H1 (cell line): ENCODE results near the gene NEDD4. TPM values are rescaled to one million over a fixed set of nuclear protein-coding genes. Genes with fewer than 3 reads are reported as not detected.

Experiments used
- EGR1 ChIP-seq: IDR thresholded peaks from 2 replicates; pipeline ENCODE4 v1.6.1; 2011; ENCODE audit warnings: low read depth, low read length, borderline replicate concordance
- GABPA ChIP-seq: IDR thresholded peaks from 2 replicates; pipeline ENCODE4 v1.6.1; 2011; ENCODE audit warnings: mild to moderate bottlenecking, low read length, moderate library complexity, borderline replicate concordance; ENCODE audit not compliant: insufficient read depth
- GTF2F1 ChIP-seq: IDR thresholded peaks from 2 replicates; pipeline ENCODE4 v1.6.1; 2012; ENCODE audit warnings: low read depth, low read length, improper control_type of control experiment, borderline replicate concordance
- HDAC2 ChIP-seq, 2 experiments: fragments of 300-600 bp in 1 of 2; sonication (generic) in 1 of 2; IDR thresholded peaks; 2 replicates each; pipeline ENCODE4 v1.6.1; 2011 to 2012; ENCODE audit warnings: low read depth in 2 of 2, low read length in 2 of 2, mild to moderate bottlenecking in 2 of 2, moderate library complexity in 2 of 2, borderline replicate concordance in 1 of 2, inconsistent platforms in 1 of 2
- KDM4A ChIP-seq: IDR thresholded peaks from one replicate; pipeline ENCODE4 v1.7.1; 2012; ENCODE audit warnings: low read depth, mild to moderate bottlenecking, moderate library complexity, low read length, inconsistent platforms; ENCODE audit not compliant: severe bottlenecking
- KDM5A ChIP-seq: fragments of 200-600 bp; IDR thresholded peaks from 2 replicates; pipeline ENCODE4 v1.7.1; 2012; ENCODE audit warnings: mild to moderate bottlenecking, low read length, inconsistent platforms, mixed read lengths
- RBBP5 ChIP-seq: IDR thresholded peaks from 2 replicates; pipeline ENCODE4 v1.7.1; 2012; ENCODE audit warnings: low read depth, mild to moderate bottlenecking, inconsistent platforms, low read length, moderate library complexity, borderline replicate concordance
- SP2 ChIP-seq: IDR thresholded peaks from 2 replicates; pipeline ENCODE4 v1.6.1; 2012; ENCODE audit warnings: mild to moderate bottlenecking, low read length, inconsistent platforms
- TAF1 ChIP-seq: IDR thresholded peaks from 2 replicates; pipeline ENCODE4 v1.6.1; 2011; ENCODE audit warnings: mild to moderate bottlenecking, low read depth, low read length
- polyA plus RNA-seq, 7 experiments: library from polyadenylated mRNA; depleted of rRNA in 3 of 7; stranded (reverse) in 5 of 7; unstranded in 2 of 7; fragments of >200 nt in 5 of 7; fragments of 200-250 nt in 2 of 7; gene quantifications; 1 replicate in 5 of 7; 2 replicates in 1 of 7; 4 replicates in 1 of 7; pipeline versions ENCODE4 v1.2.1 to v1.2.3, GENCODE V29; 2011 to 2013; ENCODE audit warnings: missing spikeins in 2 of 7, mixed read lengths in 2 of 7
- total RNA-seq: library from RNA; stranded (reverse); fragmentation: NEBNext Ultra II Directional; extraction: Animal tissue kit (Norgen Biotek cat#: 25700); gene quantifications from 2 replicates; pipeline ENCODE4 v1.2.1, GENCODE V29; 2021
- TF ChIP-seq, protein P1 (sequence below): fragments of 300-600 bp; sonication (generic); IDR thresholded peaks from 2 replicates; pipeline ENCODE4 v1.7.1; 2012; ENCODE audit warnings: low read length, moderate library complexity, mild to moderate bottlenecking, inconsistent platforms; ENCODE audit not compliant: insufficient replicate concordance
- TF ChIP-seq, protein P2 (sequence below): IDR thresholded peaks from 2 replicates; pipeline ENCODE4 v1.6.1; 2012; ENCODE audit warnings: inconsistent platforms

NEDD4 gene
- total and polyA plus RNA-seq, 2 of the 8 experiments (the other 6 are each of a cell fraction or from before 2014, with no cell fraction given), result 0.95 to 3.9 TPM

DNA sequence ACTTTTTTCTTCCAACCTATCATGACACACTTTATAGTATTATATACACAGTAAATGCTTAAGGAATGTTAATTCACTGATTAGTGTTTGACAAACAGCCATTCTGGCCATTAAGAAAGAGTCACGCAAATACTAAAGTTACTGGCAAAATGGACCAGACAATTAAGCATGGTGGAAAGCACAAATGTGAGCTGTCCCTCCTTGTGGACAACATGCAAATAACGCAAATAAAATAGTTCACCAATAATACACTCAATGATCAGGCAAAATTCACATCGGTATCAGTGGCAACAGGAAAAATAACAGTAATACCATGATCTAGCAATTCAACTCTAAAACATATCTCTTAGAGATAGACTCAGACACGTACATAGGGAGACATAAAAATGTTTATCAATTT, 71.7 kb downstream of the NEDD4 start (continued):
- TF ChIP-seq, protein P1, sequence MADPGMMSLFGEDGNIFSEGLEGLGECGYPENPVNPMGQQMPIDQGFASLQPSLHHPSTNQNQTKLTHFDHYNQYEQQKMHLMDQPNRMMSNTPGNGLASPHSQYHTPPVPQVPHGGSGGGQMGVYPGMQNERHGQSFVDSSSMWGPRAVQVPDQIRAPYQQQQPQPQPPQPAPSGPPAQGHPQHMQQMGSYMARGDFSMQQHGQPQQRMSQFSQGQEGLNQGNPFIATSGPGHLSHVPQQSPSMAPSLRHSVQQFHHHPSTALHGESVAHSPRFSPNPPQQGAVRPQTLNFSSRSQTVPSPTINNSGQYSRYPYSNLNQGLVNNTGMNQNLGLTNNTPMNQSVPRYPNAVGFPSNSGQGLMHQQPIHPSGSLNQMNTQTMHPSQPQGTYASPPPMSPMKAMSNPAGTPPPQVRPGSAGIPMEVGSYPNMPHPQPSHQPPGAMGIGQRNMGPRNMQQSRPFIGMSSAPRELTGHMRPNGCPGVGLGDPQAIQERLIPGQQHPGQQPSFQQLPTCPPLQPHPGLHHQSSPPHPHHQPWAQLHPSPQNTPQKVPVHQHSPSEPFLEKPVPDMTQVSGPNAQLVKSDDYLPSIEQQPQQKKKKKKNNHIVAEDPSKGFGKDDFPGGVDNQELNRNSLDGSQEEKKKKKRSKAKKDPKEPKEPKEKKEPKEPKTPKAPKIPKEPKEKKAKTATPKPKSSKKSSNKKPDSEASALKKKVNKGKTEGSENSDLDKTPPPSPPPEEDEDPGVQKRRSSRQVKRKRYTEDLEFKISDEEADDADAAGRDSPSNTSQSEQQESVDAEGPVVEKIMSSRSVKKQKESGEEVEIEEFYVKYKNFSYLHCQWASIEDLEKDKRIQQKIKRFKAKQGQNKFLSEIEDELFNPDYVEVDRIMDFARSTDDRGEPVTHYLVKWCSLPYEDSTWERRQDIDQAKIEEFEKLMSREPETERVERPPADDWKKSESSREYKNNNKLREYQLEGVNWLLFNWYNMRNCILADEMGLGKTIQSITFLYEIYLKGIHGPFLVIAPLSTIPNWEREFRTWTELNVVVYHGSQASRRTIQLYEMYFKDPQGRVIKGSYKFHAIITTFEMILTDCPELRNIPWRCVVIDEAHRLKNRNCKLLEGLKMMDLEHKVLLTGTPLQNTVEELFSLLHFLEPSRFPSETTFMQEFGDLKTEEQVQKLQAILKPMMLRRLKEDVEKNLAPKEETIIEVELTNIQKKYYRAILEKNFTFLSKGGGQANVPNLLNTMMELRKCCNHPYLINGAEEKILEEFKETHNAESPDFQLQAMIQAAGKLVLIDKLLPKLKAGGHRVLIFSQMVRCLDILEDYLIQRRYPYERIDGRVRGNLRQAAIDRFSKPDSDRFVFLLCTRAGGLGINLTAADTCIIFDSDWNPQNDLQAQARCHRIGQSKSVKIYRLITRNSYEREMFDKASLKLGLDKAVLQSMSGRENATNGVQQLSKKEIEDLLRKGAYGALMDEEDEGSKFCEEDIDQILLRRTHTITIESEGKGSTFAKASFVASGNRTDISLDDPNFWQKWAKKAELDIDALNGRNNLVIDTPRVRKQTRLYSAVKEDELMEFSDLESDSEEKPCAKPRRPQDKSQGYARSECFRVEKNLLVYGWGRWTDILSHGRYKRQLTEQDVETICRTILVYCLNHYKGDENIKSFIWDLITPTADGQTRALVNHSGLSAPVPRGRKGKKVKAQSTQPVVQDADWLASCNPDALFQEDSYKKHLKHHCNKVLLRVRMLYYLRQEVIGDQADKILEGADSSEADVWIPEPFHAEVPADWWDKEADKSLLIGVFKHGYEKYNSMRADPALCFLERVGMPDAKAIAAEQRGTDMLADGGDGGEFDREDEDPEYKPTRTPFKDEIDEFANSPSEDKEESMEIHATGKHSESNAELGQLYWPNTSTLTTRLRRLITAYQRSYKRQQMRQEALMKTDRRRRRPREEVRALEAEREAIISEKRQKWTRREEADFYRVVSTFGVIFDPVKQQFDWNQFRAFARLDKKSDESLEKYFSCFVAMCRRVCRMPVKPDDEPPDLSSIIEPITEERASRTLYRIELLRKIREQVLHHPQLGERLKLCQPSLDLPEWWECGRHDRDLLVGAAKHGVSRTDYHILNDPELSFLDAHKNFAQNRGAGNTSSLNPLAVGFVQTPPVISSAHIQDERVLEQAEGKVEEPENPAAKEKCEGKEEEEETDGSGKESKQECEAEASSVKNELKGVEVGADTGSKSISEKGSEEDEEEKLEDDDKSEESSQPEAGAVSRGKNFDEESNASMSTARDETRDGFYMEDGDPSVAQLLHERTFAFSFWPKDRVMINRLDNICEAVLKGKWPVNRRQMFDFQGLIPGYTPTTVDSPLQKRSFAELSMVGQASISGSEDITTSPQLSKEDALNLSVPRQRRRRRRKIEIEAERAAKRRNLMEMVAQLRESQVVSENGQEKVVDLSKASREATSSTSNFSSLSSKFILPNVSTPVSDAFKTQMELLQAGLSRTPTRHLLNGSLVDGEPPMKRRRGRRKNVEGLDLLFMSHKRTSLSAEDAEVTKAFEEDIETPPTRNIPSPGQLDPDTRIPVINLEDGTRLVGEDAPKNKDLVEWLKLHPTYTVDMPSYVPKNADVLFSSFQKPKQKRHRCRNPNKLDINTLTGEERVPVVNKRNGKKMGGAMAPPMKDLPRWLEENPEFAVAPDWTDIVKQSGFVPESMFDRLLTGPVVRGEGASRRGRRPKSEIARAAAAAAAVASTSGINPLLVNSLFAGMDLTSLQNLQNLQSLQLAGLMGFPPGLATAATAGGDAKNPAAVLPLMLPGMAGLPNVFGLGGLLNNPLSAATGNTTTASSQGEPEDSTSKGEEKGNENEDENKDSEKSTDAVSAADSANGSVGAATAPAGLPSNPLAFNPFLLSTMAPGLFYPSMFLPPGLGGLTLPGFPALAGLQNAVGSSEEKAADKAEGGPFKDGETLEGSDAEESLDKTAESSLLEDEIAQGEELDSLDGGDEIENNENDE, result no peak
- TF ChIP-seq GTF2F1 (no peak), KDM4A (no peak), SP2 (no peak), HDAC2 (IDR thresholded peaks at IDR 0.05; ENCODE audit: borderline replicate concordance in 1 of 2, low read depth in 2 of 2, low read length in 2 of 2) (no peak), RBBP5 (no peak), EGR1 (no peak), GABPA (no peak), KDM5A (no peak), TAF1 (no peak)
- TF ChIP-seq, protein P2, sequence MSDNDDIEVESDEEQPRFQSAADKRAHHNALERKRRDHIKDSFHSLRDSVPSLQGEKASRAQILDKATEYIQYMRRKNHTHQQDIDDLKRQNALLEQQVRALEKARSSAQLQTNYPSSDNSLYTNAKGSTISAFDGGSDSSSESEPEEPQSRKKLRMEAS, result no peak
